ENCODE measurements around the gene TMEM8B. TPM values are rescaled to one million over a fixed set of nuclear protein-coding genes. Genes with fewer than 3 reads are reported as not detected.

The TMEM8B gene
- total RNA-seq, 1 experiment from 2014 or later, result 9.3 TPM

GRCh38 chr9:35904338-35904737 is 75.3 kb downstream of the TMEM8B start:
- H3K79me1 ChIP-seq (ENCODE audit: insufficient read depth, low read depth, low read length, poor library complexity, severe bottlenecking), result no peaks in the 10 kb centered on the region
- no peak overlapping the region for H3K23ac ChIP-seq (ENCODE audit: insufficient read length, low read depth, low read length)
- no peak overlapping the region for H2AK5ac ChIP-seq (ENCODE audit: insufficient read length, low read length)
- Mint-ChIP-seq H3K27me3 (ENCODE audit: low read depth) (peaks cover 8% of the 10 kb centered on the region), H3K27ac (no peak overlapping the region), H3K9me3 (no peaks in the 10 kb centered on the region), H3K4me3 (no peak overlapping the region; a peak in 1 of 5 replicates), H3K36me3 (ENCODE audit: insufficient read depth in 1 of 3, low read depth in 3 of 3) (no peaks in the 10 kb centered on the region), H3K4me1 (peaks cover 34 to 37% of the 10 kb centered on the region in 2 experiments)
- H2BK5ac ChIP-seq (ENCODE audit: insufficient read length, low read length), result no peak overlapping the region
- no peak overlapping the region for H3K18ac ChIP-seq (ENCODE audit: insufficient read length, low read depth, low read length)
- H4K91ac ChIP-seq (ENCODE audit: insufficient read length, low read depth, low read length), result no peak overlapping the region
- no peak for DNase-seq
- H4K20me1 ChIP-seq (ENCODE audit: control insufficient read depth, insufficient read depth, insufficient read length), result no peaks in the 10 kb centered on the region
- H3K9me3 ChIP-seq (ENCODE audit: control insufficient read depth, low read depth, low read length), result no peaks in the 10 kb centered on the region
- no peak overlapping the region for H2BK120ac ChIP-seq (ENCODE audit: low read depth, low read length, poor library complexity, severe bottlenecking)
- H2BK20ac ChIP-seq (ENCODE audit: low read depth, low read length, poor library complexity, severe bottlenecking), result no peak overlapping the region
- H2BK15ac ChIP-seq (ENCODE audit: low read depth, low read length), result no peak overlapping the region
- peaks cover 7% of the 10 kb centered on the region; the same call in 1 of the 2 replicates for H3K4me1 ChIP-seq (ENCODE audit: insufficient read depth, low read length)
- H4K8ac ChIP-seq (replicated peaks; ENCODE audit: insufficient read length, low read depth, low read length), result no peak overlapping the region
- no peak overlapping the region for H3K9ac ChIP-seq (ENCODE audit: extremely low read depth, insufficient read length, low read length)
- no peak overlapping the region for H3K56ac ChIP-seq (ENCODE audit: insufficient read length, low read depth, low read length)
- H3T11ph ChIP-seq (ENCODE audit: low read length), result no peak overlapping the region
- WGBS (ENCODE audit: extremely low coverage, insufficient read length, low lambda C conversion rate), result no CpG with 5 or more reads among the region's 8 CpGs
- H2AFZ ChIP-seq (ENCODE audit: low read length), result no peak overlapping the region
- no peak for TF ChIP-seq CTCF (conservative IDR thresholded peaks at IDR 0.05)
- H3K4me2 ChIP-seq (ENCODE audit: insufficient read depth, insufficient read length, low read length), result no peak overlapping the region
- no peak overlapping the region for H3K14ac ChIP-seq (ENCODE audit: insufficient read depth, low read length)
- no peaks in the 10 kb centered on the region for H3K27me3 ChIP-seq (ENCODE audit: insufficient read depth, low read length)
- H3K4ac ChIP-seq (ENCODE audit: low read depth, low read length), result no peak overlapping the region
- no peaks in the 10 kb centered on the region for H3K79me2 ChIP-seq (ENCODE audit: insufficient read depth, low read length)
- no peak overlapping the region for H3K27ac ChIP-seq (ENCODE audit: insufficient read length, low read depth, low read length)
- no peak overlapping the region for H2BK12ac ChIP-seq (ENCODE audit: insufficient read length, low read depth, low read length)
- no peaks in the 10 kb centered on the region for H3K23me2 ChIP-seq (ENCODE audit: insufficient read length, low read depth, low read length, poor library complexity, severe bottlenecking)
- H4K5ac ChIP-seq (ENCODE audit: insufficient read length, low read depth, low read length), result no peak overlapping the region
